Measurements from ENCODE around the gene SULF2.
"Not testable (repeated sequence)": the region's sequence is repeated elsewhere in the genome, so short reads cannot be mapped to it uniquely, and the experiment has no call there.

The SULF2 gene

GRCh38 chr20:47795214-47795907 lies 10.1 kb upstream of the SULF2 start:
- H3K4me3 ChIP-seq (ENCODE audit: low read length) = no peak overlapping the region
- TF ChIP-seq CTCF (IDR thresholded peaks at IDR 0.05; ENCODE audit: insufficient read depth, low read depth, low read length, missing control alignments) = no peak
- DNase-seq (ENCODE audit: low read depth) = peak; percentile 74

- not testable (repeated sequence) for DNase-seq (ENCODE audit: low read depth); H3K4me3 ChIP-seq (ENCODE audit: low read length)
Observed at GRCh38 chr20:47794264-47794663, 9.0 kb upstream of the SULF2 start.

- H3K4me3 ChIP-seq (ENCODE audit: low read length) = peak overlapping the region; percentile 6
- no peak for TF ChIP-seq CTCF (IDR thresholded peaks at IDR 0.05; ENCODE audit: insufficient read depth, low read depth, low read length, missing control alignments)
- DNase-seq (ENCODE audit: low read depth) = peak; percentile 93
Observed at GRCh38 chr20:47792021-47792618, 6.8 kb upstream of the SULF2 start.

GRCh38 chr20:47791084-47791599 lies 5.9 kb upstream of the SULF2 start:
- H3K4me3 ChIP-seq (ENCODE audit: low read length) = no peak overlapping the region
- no peak for TF ChIP-seq CTCF (IDR thresholded peaks at IDR 0.05; ENCODE audit: insufficient read depth, low read depth, low read length, missing control alignments)
- DNase-seq (ENCODE audit: low read depth) = peak; percentile 94

GRCh38 chr20:47790580-47790965 lies 5.3 kb upstream of the SULF2 start:
- DNase-seq (ENCODE audit: low read depth) = no peak
- no peak for TF ChIP-seq CTCF (IDR thresholded peaks at IDR 0.05; ENCODE audit: insufficient read depth, low read depth, low read length, missing control alignments)
- no peak overlapping the region for H3K4me3 ChIP-seq (ENCODE audit: low read length)

- DNase-seq (ENCODE audit: low read depth) = peak; percentile 90
- H3K4me3 ChIP-seq (ENCODE audit: low read length) = no peak overlapping the region
Observed at GRCh38 chr20:47789764-47790579, 4.7 kb upstream of the SULF2 start.

More at GRCh38 chr20:47789764-47790579, 4.7 kb upstream of the SULF2 start:
- no peak for TF ChIP-seq CTCF (IDR thresholded peaks at IDR 0.05; ENCODE audit: insufficient read depth, low read depth, low read length, missing control alignments)

Data from epithelial cell of esophagus (primary cell).